Transverse colon (tissue), 3 donors: Measurements from ENCODE around the gene CERK.

Source experiments
- CTCF ChIP-seq, 5 experiments: fragments of 200-600 bp in 3 of 5; fragments of 450-650 bp in 2 of 5; sonication (generic) in 3 of 5; IDR thresholded peaks; 1 replicate in 2 of 5; 2 replicates in 3 of 5; pipeline ENCODE4 v1.5.1; 2016 to 2017; ENCODE audit warnings: antibody characterized with exemption in 5 of 5, inconsistent platforms in 3 of 5, mild to moderate bottlenecking in 2 of 5, moderate library complexity in 1 of 5
- EP300 ChIP-seq: sonication (generic); formaldehyde crosslinking; IDR thresholded peaks from one replicate; pipeline ENCODE4 v1.6.1; 2017; ENCODE audit warnings: antibody characterized with exemption, low read depth

- TF ChIP-seq CTCF (IDR thresholded peaks at IDR 0.05) (no peak), EP300 (no peak)
Observed at GRCh38 chr22:46712288-46712687, 25.8 kb downstream of the CERK start.
